Neural progenitor cell (in vitro differentiated cells): ENCODE data around the gene OTUD1.

Source experiments
- EZH2 ChIP-seq: fragments of 200-600 bp; sonication (generic); IDR thresholded peaks from 2 replicates; pipeline ENCODE4 v1.6.1; 2017; ENCODE audit warnings: antibody characterized with exemption, mild to moderate bottlenecking, moderate library complexity
- EZH2phosphoT487 ChIP-seq: fragments of 200-600 bp; sonication (generic); IDR thresholded peaks from 2 replicates; pipeline ENCODE4 v1.6.1; 2017; ENCODE audit warnings: antibody characterized with exemption
- TF ChIP-seq, protein P1 (sequence below): fragments of 200-600 bp; sonication (generic); IDR thresholded peaks from 2 replicates; pipeline ENCODE4 v1.5.1; 2017; ENCODE audit warnings: antibody characterized with exemption, mild to moderate bottlenecking

DNA sequence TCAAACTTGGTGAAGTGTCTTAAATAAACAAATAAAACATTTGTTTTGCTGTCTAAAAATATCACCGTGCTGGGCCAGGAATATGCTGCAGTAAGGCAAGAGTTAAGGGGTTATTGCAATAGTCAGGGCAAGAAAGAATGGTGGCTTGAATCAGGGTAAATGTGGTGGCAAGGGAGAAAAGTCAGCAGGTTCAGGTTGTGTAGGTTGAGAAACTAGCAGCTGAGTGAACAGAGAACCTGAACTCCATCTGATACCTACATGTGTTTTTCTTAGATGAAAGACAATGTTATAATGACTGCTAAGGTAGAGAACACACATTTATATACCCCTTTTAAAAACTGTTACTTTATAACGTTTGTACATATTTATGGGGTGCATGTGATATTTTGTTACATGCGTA, 28.7 kb downstream of the OTUD1 start:
- TF ChIP-seq, protein P1, sequence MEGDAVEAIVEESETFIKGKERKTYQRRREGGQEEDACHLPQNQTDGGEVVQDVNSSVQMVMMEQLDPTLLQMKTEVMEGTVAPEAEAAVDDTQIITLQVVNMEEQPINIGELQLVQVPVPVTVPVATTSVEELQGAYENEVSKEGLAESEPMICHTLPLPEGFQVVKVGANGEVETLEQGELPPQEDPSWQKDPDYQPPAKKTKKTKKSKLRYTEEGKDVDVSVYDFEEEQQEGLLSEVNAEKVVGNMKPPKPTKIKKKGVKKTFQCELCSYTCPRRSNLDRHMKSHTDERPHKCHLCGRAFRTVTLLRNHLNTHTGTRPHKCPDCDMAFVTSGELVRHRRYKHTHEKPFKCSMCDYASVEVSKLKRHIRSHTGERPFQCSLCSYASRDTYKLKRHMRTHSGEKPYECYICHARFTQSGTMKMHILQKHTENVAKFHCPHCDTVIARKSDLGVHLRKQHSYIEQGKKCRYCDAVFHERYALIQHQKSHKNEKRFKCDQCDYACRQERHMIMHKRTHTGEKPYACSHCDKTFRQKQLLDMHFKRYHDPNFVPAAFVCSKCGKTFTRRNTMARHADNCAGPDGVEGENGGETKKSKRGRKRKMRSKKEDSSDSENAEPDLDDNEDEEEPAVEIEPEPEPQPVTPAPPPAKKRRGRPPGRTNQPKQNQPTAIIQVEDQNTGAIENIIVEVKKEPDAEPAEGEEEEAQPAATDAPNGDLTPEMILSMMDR, result no peak
- no peak for TF ChIP-seq EZH2
- TF ChIP-seq EZH2phosphoT487, result no peak
